ENCODE data around the gene CDC34. TPM values are rescaled to one million over a fixed set of nuclear protein-coding genes. Genes with fewer than 3 reads are reported as not detected.

CDC34 gene
- total RNA-seq, 4 donors from 2014 or later, result 60.7 to 110 (median 73.4) TPM

DNA sequence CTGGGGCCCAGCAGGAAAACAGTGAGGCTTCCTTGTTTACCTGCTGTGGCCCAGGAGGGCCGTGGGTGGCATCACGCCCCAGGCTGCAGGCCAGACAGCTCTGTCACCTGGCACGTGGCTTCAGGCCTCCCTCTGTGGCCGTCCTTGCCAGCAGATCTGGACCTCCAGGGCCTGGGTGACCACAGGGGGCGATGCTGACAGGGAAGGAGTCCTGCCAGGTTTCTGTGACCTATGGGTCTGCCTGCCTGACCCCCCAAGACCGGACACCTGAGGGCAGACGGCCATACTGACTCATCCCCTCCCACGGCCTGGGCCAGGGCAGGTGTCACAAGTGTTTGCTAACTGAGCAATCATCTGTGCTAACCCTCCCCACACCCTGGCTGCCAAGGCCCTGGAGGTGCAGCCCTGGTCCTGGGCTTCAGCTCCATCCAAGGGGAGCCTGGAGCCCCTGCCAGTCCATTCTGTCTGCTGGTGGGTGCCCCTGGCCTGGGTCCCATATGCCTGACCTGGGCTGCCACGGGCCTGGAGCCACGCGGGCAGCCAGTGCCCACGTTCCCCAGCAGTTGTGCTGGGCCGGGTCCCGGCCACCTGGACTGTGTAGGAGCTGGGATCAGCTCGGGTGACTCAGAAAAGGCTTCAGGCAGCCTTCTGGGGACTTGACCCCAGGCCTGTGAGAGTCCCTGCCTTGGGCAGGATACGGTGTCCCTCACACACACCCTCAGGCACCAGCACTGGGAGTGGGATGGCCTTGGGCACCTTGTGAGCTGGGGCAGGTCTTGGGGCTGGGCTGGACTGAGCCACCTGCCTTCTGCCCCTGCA lies 3.7 kb downstream of the CDC34 start:
- H3K27ac ChIP-seq, result no peak overlapping the region
- no peak for TF ChIP-seq POLR2A (IDR thresholded peaks at IDR 0.05)
- TF ChIP-seq EP300 (IDR thresholded peaks at IDR 0.05), result no peak
- TF ChIP-seq, protein P1, sequence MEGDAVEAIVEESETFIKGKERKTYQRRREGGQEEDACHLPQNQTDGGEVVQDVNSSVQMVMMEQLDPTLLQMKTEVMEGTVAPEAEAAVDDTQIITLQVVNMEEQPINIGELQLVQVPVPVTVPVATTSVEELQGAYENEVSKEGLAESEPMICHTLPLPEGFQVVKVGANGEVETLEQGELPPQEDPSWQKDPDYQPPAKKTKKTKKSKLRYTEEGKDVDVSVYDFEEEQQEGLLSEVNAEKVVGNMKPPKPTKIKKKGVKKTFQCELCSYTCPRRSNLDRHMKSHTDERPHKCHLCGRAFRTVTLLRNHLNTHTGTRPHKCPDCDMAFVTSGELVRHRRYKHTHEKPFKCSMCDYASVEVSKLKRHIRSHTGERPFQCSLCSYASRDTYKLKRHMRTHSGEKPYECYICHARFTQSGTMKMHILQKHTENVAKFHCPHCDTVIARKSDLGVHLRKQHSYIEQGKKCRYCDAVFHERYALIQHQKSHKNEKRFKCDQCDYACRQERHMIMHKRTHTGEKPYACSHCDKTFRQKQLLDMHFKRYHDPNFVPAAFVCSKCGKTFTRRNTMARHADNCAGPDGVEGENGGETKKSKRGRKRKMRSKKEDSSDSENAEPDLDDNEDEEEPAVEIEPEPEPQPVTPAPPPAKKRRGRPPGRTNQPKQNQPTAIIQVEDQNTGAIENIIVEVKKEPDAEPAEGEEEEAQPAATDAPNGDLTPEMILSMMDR (IDR thresholded peaks at IDR 0.05), result no peak
- no peak overlapping the region for H3K4me3 ChIP-seq
- no peaks in the 10 kb centered on the region for H3K9me3 ChIP-seq
- peaks cover 5 to 47% (median 20%) of the 10 kb centered on the region in 3 donors for H3K36me3 ChIP-seq
- no peak for DNase-seq (ENCODE audit: low spot score in 2 of 2)
- WGBS, 2 donors, result 66 to 78% methylated on average over 6 to 14 of the region's 16 CpGs
- H3K27me3 ChIP-seq, result no peaks in the 10 kb centered on the region
- peaks cover 6 to 40% (median 21%) of the 10 kb centered on the region in 4 donors for H3K4me1 ChIP-seq

DNA sequence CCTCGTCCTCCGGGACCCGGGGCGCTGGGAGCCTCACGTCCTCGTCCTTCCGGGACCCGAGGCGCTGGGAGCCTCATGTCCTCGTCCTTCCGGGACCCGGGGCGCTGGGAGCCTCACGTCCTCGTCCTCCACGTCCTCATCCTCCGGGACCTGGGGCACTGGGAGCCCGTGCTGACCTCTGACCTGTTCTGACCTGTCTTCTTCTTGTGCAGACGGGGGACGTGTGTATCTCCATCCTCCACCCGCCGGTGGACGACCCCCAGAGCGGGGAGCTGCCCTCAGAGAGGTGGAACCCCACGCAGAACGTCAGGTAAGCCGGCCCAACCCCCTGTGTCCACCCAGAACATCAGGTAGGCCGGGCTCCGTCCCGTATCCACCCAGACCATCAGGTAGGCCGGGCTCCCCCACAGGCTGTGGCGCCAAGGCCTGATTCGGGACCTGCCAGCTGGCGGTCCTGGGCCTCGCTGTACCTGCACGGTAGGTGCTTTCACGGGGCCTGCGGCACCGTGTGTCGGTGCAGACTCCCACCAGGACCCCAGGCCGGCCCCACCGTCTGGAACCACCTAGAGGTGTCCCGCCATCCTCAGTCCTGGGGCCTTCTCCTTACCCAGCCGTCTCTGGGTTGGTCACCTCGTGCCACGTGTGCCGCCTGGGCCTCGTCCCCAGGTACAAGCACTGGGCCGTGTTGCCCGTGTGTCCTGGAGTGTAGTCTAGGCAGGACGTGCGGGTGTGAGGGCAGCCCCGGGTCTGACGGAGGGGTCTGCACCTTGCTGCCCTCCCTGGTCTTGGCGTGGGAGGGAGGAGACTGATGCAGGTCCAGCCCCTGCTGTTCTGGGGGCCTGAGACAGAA lies 4.7 kb downstream of the CDC34 start:
- DNase-seq (ENCODE audit: low spot score in 2 of 2), result no peak
- TF ChIP-seq EP300 (IDR thresholded peaks at IDR 0.05), result no peak
- TF ChIP-seq, protein P1 (IDR thresholded peaks at IDR 0.05), result no peak
- TF ChIP-seq POLR2A (IDR thresholded peaks at IDR 0.05), result no peak
- Histone ChIP-seq H3K36me3 (peaks cover 5 to 54% (median 20%) of the 10 kb centered on the region in 3 donors), H3K4me3 (no peak overlapping the region), H3K9me3 (no peaks in the 10 kb centered on the region), H3K4me1 (peaks cover 6 to 33% (median 19%) of the 10 kb centered on the region in 4 donors), H3K27ac (no peak overlapping the region), H3K27me3 (no peaks in the 10 kb centered on the region)
- 89% methylated on average over 51 to 53 of the region's 55 CpGs for WGBS, 2 donors

DNA sequence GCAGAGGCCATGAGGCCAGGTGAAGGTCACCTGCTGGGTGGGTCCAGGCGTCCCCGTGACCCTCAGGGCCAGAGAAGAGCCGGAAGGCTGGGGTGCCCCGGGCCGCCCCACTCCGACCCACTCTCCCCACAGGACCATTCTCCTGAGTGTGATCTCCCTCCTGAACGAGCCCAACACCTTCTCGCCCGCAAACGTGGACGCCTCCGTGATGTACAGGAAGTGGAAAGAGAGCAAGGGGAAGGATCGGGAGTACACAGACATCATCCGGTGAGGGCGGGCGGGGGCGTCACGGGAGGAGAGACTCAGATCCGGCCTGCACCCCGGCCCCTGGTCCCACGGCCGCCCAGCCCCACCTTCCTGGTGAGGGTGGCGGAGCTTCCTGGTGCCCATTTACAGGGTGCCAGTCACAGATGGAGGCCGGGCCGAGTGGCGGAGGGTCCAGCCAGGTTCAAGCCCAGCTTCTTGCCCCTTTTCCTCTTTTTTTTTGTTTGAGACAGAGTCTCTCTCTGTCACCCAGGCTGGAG lies 5.4 kb downstream of the CDC34 start:
- H3K36me3 ChIP-seq, result peaks cover 5 to 61% (median 20%) of the 10 kb centered on the region in 3 donors

DNA sequence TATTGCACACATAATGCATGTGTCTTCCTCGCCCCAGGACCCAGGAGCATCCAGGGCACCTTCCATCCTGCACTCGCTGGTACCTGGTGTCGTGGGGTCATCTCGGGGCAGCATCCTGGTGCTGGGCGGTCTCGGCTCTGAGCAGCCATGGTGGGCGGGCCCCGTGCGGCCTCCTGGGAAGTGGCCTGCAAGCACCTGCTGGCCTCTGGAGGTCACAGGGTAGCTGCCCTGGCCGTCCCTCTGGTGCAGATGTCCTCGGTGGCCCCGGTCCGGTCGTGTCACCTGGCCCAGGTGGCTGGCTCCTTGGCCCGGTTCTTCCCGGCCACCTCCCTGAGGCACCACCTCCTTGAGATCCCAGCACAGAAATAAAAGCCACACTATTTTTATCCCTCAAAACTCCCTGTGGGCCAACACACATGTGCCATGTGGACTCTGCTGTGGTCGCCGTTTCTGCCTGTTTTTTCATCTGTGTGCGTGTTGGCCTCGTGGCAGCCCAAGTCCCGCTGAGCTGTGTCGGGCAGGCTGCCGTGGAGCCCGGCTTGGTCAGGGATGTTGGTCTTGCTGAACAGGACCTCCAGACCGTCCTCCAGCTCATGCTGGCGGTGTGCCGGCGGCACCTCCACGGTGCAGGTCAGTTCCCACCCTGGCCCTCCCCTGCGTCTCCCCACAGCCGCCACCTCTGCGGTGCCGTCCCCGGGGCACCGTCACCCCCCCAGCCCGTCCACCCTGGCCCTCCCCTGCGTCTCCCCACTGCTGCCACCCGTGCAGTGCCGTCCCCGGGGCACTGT lies 7.3 kb downstream of the CDC34 start:
- Histone ChIP-seq H3K27me3 (no peaks in the 10 kb centered on the region), H3K9me3 (no peaks in the 10 kb centered on the region), H3K4me3 (no peak overlapping the region), H3K36me3 (peaks cover 5 to 76% (median 20%) of the 10 kb centered on the region in 3 donors), H3K4me1 (peaks cover 1 to 22% (median 11%) of the 10 kb centered on the region in 4 donors), H3K27ac (no peak overlapping the region)
- TF ChIP-seq EP300 (IDR thresholded peaks at IDR 0.05) (no peak), POLR2A (IDR thresholded peaks at IDR 0.05) (no peak)
- TF ChIP-seq, protein P1 (IDR thresholded peaks at IDR 0.05), result no peak
- DNase-seq (ENCODE audit: low spot score in 2 of 2), result no peak
- 80 to 86% methylated on average over 39 of the region's 40 CpGs for WGBS, 2 donors

More for the DNA sequence above, 5.4 kb downstream of the CDC34 start:
- Histone ChIP-seq H3K4me3 (no peak overlapping the region), H3K27me3 (no peaks in the 10 kb centered on the region), H3K9me3 (no peaks in the 10 kb centered on the region), H3K4me1 (peaks cover 6 to 33% (median 19%) of the 10 kb centered on the region in 4 donors), H3K27ac (no peak overlapping the region)
- 89 to 92% methylated on average over 25 to 26 of the region's 26 CpGs for WGBS, 2 donors
- no peak for DNase-seq (ENCODE audit: low spot score in 2 of 2)
- no peak for TF ChIP-seq EP300 (IDR thresholded peaks at IDR 0.05)
- TF ChIP-seq, protein P1 (IDR thresholded peaks at IDR 0.05), result no peak

All from tibial nerve (tissue), 4 donors.